ENCODE data around the gene STAG3.
"Not testable (repeated sequence)": the region's sequence is repeated elsewhere in the genome, so short reads cannot be mapped to it uniquely, and the experiment has no call there.

The STAG3 gene

DNA sequence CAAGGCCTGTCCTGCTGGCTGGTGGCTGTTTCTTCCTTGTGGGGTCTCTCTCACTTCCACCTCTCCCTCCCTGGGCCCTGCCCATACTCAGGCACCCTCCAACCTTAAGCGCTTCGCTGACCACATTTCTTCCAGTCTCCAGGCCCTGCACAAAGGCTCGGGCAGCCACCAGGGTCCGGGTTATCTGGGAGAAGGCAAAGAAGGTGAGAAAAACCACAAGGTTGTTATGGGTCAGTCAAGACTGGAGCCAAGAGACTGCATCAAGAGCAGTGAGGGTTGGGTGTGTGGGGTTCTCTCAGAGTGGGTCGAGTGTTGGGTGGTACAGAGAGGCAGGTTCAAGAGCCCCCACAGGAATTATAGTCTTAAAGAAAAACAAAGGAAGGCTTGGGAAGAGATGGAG, 3.1 kb upstream of the STAG3 start:
- TF ChIP-seq ZFP30 (CRISPR knock-in tag; IDR thresholded peaks at IDR 0.05): no peak
- no peak for ATAC-seq

DNA sequence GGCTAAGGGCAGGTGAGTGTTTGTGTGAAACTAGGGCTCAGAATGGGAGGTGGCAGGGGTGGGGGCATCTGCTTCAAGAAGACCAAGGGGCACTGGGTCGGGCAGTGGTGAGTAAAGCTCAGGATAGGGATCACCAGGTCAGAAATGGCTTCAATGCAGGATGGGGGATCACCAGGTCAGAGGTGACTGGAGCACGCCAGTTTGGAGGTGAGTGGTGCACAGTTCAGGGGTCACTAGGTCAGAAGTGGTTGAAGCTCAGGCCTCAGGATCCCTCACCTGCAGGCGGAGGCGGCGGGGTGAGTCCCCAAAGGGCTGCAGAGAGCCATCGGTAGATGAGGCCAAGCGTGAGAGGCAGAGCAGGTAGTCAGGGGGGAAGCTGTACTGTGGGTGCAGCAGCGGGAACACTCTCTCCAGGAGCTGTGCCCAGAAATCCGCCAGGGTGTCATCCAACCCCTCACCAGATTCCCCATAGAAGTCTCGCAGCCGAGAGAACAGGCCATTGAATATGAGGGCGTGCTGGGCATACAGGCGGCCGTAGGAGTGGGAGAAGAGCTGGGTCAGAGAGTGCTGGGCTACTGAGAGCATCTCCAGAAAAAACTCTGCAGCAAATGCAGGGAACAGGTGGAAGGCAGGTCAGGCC, 2.3 kb upstream of the STAG3 start:
- TF ChIP-seq ZNF8 (CRISPR knock-in tag; IDR thresholded peaks at IDR 0.05): no peak
- TF ChIP-seq ZFP3 (CRISPR knock-in tag; IDR thresholded peaks at IDR 0.05): no peak
- no peak for TF ChIP-seq ZNF565 (CRISPR knock-in tag; conservative IDR thresholded peaks at IDR 0.05; ENCODE audit: low read depth)
- TF ChIP-seq ZC3H10 (CRISPR knock-in tag; IDR thresholded peaks at IDR 0.05): no peak
- TF ChIP-seq ZFP30 (CRISPR knock-in tag; IDR thresholded peaks at IDR 0.05): no peak
- TF ChIP-seq, protein P1, sequence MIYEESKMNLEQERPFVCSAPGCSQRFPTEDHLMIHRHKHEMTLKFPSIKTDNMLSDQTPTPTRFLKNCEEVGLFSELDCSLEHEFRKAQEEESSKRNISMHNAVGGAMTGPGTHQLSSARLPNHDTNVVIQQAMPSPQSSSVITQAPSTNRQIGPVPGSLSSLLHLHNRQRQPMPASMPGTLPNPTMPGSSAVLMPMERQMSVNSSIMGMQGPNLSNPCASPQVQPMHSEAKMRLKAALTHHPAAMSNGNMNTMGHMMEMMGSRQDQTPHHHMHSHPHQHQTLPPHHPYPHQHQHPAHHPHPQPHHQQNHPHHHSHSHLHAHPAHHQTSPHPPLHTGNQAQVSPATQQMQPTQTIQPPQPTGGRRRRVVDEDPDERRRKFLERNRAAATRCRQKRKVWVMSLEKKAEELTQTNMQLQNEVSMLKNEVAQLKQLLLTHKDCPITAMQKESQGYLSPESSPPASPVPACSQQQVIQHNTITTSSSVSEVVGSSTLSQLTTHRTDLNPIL (CRISPR knock-in tag; IDR thresholded peaks at IDR 0.05; ENCODE audit: low read depth): no peak
- no peak for TF ChIP-seq ARNTL (CRISPR knock-in tag; IDR thresholded peaks at IDR 0.05; ENCODE audit: borderline replicate concordance, low read depth)
- no peak for TF ChIP-seq ZNF70 (CRISPR knock-in tag; IDR thresholded peaks at IDR 0.05)
- TF ChIP-seq CSDC2 (CRISPR knock-in tag; IDR thresholded peaks at IDR 0.05): no peak
- TF ChIP-seq GLIS3 (CRISPR knock-in tag; IDR thresholded peaks at IDR 0.05): no peak
- TF ChIP-seq TOX (CRISPR knock-in tag; IDR thresholded peaks at IDR 0.05; ENCODE audit: borderline replicate concordance): no peak
- no peak for TF ChIP-seq BACH2 (CRISPR knock-in tag; IDR thresholded peaks at IDR 0.05; ENCODE audit: borderline replicate concordance)
- no peak for TF ChIP-seq TCF4 (CRISPR knock-in tag; IDR thresholded peaks at IDR 0.05; ENCODE audit: borderline replicate concordance)
- no peak for ATAC-seq

DNA sequence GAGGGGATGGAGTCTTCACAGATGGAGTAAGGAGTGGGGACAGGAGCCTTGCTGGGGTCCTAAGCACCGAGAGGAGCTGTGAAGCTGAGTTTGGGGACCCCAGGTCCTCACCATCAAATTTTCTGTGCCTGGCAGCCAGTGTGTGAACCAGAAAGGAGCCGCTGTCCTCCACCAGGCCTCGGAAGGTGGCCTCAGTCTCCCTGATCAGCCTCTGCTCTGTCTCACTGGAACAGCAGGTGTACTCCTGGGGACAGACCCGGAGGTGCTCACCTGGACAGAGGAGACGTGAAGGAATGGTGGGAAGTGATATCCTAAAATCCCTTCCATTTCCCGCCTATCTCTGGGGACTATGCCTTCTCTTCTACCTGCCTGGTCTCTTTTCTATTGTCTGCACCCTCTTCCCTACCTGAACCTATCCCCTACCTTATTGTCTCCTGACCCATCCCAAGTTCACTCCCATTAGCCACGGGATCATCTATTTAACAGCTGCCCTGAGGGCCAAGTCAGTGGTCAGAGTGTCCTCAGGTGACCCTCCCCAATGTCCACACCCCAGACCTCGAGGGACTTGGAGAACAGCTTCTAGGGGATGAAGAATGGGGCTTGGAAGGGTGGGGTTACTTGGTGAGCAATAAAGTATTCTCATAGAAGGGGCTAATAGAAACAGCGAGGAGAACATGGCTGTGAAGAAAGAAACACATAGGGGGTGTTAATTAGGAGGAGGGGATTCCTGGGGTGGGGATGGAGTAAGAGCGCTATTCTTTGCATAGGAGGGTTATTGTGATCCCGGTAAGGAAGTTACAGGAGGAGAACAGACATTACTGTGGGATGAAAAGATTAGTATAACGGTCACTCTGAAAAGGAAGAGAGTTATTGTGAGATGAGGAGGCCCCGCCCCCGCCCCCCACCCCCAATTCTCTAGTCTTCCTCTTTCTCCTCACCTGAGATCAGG, 1.3 kb upstream of the STAG3 start:
- no peak for ATAC-seq
- TF ChIP-seq, protein P2, sequence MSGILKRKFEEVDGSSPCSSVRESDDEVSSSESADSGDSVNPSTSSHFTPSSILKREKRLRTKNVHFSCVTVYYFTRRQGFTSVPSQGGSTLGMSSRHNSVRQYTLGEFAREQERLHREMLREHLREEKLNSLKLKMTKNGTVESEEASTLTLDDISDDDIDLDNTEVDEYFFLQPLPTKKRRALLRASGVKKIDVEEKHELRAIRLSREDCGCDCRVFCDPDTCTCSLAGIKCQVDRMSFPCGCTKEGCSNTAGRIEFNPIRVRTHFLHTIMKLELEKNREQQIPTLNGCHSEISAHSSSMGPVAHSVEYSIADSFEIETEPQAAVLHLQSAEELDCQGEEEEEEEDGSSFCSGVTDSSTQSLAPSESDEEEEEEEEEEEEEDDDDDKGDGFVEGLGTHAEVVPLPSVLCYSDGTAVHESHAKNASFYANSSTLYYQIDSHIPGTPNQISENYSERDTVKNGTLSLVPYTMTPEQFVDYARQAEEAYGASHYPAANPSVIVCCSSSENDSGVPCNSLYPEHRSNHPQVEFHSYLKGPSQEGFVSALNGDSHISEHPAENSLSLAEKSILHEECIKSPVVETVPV (CRISPR knock-in tag; IDR thresholded peaks at IDR 0.05): no peak
- TF ChIP-seq ESRRG (CRISPR knock-in tag; IDR thresholded peaks at IDR 0.05) (no peak), PPARA (CRISPR knock-in tag; IDR thresholded peaks at IDR 0.05; ENCODE audit: borderline replicate concordance) (no peak), CSDC2 (CRISPR knock-in tag; IDR thresholded peaks at IDR 0.05) (no peak), BACH2 (CRISPR knock-in tag; IDR thresholded peaks at IDR 0.05; ENCODE audit: borderline replicate concordance) (no peak), ZFP30 (CRISPR knock-in tag; IDR thresholded peaks at IDR 0.05) (no peak), ZNF565 (CRISPR knock-in tag; conservative IDR thresholded peaks at IDR 0.05; ENCODE audit: low read depth) (no peak), ZC3H10 (CRISPR knock-in tag; IDR thresholded peaks at IDR 0.05) (no peak), RARB (CRISPR knock-in tag; IDR thresholded peaks at IDR 0.05) (no peak), ZNF70 (CRISPR knock-in tag; IDR thresholded peaks at IDR 0.05) (no peak), OSR1 (CRISPR knock-in tag; IDR thresholded peaks at IDR 0.05) (no peak), SNAI2 (CRISPR knock-in tag; IDR thresholded peaks at IDR 0.05) (no peak), TCF4 (CRISPR knock-in tag; IDR thresholded peaks at IDR 0.05; ENCODE audit: borderline replicate concordance) (no peak)
- TF ChIP-seq, protein P3, sequence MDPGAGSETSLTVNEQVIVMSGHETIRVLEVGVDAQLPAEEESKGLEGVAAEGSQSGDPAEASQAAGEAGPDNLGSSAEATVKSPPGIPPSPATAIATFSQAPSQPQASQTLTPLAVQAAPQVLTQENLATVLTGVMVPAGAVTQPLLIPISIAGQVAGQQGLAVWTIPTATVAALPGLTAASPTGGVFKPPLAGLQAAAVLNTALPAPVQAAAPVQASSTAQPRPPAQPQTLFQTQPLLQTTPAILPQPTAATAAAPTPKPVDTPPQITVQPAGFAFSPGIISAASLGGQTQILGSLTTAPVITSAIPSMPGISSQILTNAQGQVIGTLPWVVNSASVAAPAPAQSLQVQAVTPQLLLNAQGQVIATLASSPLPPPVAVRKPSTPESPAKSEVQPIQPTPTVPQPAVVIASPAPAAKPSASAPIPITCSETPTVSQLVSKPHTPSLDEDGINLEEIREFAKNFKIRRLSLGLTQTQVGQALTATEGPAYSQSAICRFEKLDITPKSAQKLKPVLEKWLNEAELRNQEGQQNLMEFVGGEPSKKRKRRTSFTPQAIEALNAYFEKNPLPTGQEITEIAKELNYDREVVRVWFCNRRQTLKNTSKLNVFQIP (CRISPR knock-in tag; IDR thresholded peaks at IDR 0.05; ENCODE audit: borderline replicate concordance, low read depth): no peak
- TF ChIP-seq, protein P1 (CRISPR knock-in tag; IDR thresholded peaks at IDR 0.05; ENCODE audit: low read depth): no peak
- TF ChIP-seq, protein P4, sequence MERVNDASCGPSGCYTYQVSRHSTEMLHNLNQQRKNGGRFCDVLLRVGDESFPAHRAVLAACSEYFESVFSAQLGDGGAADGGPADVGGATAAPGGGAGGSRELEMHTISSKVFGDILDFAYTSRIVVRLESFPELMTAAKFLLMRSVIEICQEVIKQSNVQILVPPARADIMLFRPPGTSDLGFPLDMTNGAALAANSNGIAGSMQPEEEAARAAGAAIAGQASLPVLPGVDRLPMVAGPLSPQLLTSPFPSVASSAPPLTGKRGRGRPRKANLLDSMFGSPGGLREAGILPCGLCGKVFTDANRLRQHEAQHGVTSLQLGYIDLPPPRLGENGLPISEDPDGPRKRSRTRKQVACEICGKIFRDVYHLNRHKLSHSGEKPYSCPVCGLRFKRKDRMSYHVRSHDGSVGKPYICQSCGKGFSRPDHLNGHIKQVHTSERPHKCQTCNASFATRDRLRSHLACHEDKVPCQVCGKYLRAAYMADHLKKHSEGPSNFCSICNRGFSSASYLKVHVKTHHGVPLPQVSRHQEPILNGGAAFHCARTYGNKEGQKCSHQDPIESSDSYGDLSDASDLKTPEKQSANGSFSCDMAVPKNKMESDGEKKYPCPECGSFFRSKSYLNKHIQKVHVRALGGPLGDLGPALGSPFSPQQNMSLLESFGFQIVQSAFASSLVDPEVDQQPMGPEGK (CRISPR knock-in tag; IDR thresholded peaks at IDR 0.05; ENCODE audit: borderline replicate concordance): no peak
- TF ChIP-seq, protein P5, sequence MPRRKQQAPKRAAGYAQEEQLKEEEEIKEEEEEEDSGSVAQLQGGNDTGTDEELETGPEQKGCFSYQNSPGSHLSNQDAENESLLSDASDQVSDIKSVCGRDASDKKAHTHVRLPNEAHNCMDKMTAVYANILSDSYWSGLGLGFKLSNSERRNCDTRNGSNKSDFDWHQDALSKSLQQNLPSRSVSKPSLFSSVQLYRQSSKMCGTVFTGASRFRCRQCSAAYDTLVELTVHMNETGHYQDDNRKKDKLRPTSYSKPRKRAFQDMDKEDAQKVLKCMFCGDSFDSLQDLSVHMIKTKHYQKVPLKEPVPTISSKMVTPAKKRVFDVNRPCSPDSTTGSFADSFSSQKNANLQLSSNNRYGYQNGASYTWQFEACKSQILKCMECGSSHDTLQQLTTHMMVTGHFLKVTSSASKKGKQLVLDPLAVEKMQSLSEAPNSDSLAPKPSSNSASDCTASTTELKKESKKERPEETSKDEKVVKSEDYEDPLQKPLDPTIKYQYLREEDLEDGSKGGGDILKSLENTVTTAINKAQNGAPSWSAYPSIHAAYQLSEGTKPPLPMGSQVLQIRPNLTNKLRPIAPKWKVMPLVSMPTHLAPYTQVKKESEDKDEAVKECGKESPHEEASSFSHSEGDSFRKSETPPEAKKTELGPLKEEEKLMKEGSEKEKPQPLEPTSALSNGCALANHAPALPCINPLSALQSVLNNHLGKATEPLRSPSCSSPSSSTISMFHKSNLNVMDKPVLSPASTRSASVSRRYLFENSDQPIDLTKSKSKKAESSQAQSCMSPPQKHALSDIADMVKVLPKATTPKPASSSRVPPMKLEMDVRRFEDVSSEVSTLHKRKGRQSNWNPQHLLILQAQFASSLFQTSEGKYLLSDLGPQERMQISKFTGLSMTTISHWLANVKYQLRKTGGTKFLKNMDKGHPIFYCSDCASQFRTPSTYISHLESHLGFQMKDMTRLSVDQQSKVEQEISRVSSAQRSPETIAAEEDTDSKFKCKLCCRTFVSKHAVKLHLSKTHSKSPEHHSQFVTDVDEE (CRISPR knock-in tag; IDR thresholded peaks at IDR 0.05): no peak

DNA sequence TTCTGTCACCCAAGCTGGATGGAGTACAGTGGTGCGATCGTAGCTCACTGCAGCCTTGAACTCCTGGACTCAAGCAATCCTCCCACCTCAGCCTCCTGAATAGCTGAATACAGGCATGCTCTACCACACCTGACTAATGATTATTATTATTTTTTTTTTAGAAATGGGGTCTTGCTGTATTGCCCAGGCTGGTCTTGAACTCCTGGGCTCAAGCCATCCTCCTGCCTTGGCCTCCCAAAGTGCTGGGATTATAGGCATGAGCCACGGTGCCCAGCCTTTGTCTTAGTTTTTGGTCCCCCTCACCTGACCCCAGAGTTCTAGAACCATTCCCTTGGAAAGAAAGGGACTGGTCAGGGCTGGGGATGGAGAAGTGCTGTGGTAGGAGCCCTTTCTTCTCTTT, 2.4 kb downstream of the STAG3 start:
- ATAC-seq: not testable (repeated sequence)

DNA sequence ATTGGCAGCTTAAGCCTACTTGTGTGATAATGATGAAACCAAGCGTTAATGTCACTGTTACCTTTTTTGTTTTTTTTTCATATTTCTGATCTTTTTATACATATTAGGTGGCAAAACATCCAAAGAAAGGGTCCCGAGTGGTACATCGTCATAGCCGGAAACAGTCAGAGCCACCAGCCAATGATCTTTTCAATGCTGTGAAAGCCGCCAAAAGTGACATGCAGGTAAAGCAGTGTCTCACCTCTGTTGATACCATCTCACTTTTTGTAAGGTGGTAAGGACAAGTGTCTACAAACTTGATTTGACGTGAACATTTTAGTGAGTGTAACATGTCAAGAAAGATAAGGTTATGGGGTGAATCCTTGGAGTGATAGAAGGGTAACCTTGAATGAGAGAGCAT, 4.9 kb downstream of the STAG3 start:
- not testable (repeated sequence) for ATAC-seq
